Amniotic stem cell (primary cell): ENCODE data around the gene C1orf198.

Source experiments
- DNase-seq: peaks from one replicate; lab custom pipeline; 2025; lab: John Stamatoyannopoulos, UW

The C1orf198 gene

GRCh38 chr1:230892018-230892491, 23.7 kb upstream of the C1orf198 start:
- no peak for DNase-seq

- DNase-seq, result no peak
These were observed 23.1 kb upstream of the C1orf198 start for GRCh38 chr1:230891413-230891812.

- DNase-seq, result no peak
These were observed 16.3 kb upstream of the C1orf198 start for GRCh38 chr1:230884646-230885045.

DNA sequence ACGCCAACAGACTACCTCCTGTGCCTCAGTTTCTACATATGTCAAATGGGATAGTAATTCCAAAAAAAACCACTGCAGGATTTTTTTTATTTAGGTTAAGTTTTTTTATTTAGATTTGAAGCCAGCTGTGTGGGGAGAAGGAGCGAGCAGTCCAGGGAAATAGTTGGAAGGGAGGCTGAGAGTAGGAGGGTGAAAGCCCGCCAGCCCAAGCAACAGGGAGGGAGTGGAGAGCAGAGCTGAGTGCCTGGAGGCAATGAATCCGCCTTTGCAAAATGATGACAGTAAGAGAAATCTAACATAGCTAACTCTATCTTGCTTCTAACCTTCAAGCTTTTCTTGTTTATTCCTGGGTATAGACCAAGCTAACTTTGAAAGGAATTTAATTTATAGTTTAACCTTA, 15.6 kb upstream of the C1orf198 start:
- no peak for DNase-seq

GRCh38 chr1:230879778-230880177, 11.5 kb upstream of the C1orf198 start:
- no peak for DNase-seq

GRCh38 chr1:230878591-230878990, 10.3 kb upstream of the C1orf198 start:
- peak; percentile 36 for DNase-seq

DNA sequence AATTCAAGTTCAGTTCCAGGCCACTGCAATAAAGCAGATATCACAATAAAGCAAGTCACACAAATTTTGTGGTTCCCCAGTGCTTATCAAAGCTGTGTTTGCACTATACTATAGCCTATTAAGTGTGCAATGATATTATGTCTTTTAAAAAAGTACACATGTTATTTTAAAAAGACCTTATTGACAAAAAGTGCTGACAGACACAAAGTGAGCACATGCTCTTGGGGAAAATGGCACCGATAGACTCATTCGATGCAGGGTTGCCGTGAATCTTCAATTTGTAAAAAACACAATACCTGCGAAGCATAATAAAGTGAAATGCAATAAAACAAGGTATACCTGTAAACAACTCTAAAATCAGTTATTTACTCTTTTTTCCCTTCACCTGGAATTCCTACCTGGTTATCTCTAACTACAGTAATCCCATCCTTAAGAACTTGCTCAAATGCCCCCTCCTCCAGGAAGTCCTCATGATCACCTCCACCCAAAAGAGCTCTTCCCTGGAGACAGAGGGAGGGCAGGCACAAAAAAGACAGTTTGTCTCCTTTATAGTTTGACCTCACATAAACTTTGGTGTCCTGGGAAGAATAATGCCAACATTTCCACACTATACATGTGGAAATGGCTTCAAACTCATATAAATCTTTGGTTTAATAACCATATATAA, 9.7 kb upstream of the C1orf198 start:
- DNase-seq, result no peak

DNA sequence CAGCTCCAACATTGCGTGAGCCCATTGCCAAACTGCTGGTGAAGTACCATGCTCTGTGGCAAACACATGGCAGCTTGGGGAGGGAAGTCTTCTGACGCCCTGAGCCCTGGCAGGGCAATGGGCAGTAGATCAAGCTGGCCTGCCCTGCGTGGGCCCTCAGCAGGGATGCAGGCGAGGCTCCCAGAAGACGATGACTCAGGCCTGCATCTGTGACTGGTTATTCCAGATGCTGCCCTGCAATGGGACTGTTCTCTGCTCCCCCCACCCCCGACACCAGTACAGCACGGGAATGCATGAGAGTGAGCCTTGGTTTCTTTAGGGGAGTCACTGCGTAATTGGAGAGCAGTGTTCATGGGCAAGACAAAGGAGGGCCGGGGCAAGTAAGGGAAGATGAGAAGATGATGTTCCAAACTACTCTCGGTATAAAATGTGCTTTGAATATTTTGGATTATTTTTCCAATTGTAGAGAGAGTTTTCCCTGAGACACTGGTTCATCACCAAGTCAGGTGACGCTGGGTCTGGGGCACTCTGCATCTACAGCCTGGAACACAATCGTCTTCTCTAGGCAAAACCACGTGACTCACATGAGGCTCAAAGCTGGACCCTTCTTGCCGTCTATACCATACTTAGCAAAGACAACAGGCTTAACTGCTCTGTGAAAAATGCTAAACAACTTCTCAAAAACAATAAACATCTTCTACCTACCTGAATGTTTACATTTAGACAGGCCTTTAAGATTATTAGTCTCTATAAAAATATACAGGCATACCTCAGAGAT, 9.0 kb upstream of the C1orf198 start:
- no peak for DNase-seq

DNA sequence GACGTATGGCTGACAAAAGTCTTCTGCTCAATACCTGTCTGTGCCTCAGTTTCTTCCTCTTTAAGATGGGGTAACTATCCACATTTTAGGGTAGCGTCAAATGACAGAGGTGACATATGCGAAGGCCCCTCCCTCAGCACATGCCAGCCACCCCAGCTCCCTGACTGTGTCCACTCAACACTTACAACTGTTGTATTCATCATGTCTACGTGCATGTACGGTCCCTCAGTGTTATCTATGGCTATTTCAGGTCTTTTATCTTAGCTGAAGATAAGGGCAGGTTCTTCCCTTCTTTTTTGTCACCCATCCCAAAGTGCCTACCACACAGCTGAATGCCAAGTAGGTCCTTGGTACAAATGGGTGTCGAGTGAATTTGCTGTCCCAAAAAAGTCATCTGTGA, 8.3 kb upstream of the C1orf198 start:
- no peak for DNase-seq

GRCh38 chr1:230875370-230875769, 7.0 kb upstream of the C1orf198 start:
- no peak for DNase-seq

- DNase-seq, result no peak
These were observed 2.6 kb upstream of the C1orf198 start for GRCh38 chr1:230870916-230871315.

DNA sequence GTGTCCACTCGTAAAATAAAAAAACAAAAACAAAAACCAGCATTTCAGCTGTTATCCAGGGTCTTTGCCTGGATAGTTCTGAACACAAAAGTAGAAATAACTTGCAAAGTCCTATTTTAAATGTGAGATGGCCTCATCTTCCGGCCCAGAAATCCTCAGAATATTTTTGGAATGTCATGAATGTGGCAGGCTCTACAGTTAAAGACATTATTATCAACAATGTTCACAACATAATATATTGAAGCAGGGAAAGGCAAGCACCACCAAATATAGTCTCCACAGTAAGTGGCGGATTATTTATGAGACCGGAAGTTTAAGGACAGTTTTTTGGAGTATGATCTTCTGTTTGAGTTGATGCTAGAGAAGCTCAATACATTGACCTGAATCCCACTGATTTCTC, 1.2 kb upstream of the C1orf198 start:
- DNase-seq, result no peak

DNA sequence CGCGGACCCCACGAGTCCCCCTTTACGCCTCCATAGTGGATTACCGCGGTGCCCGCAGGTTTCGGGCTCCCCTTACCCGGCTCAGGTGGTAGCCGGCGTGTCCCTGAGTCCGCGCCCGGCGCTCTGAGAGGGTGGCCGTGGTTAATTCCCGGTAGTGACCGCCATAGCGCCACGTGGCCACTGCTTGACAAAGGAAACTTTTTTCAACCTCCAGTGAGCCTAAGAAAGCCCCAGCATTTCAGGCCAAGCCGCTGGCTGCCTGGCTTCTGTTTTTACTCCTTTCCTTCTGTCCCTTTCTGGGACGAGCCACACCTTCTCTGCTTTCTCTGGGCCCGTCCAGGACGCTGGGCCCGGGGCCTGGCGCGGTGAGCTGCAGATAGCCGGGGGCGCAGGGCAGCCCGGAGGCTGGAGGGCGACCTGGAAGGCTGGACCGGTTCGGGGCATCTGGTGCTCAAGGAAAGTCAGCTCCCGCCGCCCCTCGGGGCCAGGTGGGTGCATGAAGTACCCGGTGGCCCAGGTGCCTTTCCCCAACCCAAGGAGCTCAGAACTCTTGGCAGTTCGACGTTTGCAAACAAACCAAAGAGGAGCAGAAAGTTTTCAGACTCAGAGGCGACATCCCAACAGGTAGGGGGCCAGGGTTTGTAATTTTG, 540 bp upstream of the C1orf198 start:
- no peak for DNase-seq

- DNase-seq, result no peak
These were observed 1.0 kb downstream of the C1orf198 start for GRCh38 chr1:230867101-230867902.

- no peak for DNase-seq
These were observed 1.9 kb downstream of the C1orf198 start for GRCh38 chr1:230866171-230867070.

DNA sequence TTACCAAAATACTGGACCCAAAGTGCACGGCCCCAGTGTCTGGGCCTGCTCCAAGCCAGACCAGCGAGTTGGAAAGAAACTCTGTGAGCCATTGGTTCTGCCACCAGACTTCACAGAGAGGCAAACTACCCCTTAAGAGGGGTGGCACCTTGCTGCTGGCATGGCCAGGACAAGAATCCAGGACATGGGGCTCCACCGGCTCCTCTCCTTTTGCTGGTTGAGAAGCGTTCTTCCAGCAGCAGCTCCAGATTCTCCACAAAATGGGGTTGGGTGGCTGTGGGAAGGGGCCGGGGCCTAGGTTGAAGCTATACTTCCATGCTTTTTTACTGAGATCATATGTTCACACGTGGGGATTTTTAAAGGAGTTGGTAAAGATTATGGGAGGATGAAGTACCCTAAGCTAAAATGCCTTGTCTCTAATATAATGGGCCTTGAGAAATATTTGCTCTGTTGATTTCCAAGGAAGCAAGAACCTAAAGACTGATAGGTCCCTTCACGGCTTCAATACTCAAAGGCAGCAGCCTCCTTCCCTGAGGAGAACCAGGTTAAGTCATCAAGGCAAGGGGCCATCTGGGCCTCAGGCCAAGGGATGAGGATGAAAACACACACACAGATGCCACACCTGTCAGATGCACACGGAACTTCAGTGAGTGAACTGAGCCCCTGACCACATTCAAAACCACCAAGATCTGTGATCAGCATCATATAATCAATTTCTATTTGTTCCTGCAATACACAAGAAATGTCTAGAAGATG, 3.1 kb downstream of the C1orf198 start:
- no peak for DNase-seq

DNA sequence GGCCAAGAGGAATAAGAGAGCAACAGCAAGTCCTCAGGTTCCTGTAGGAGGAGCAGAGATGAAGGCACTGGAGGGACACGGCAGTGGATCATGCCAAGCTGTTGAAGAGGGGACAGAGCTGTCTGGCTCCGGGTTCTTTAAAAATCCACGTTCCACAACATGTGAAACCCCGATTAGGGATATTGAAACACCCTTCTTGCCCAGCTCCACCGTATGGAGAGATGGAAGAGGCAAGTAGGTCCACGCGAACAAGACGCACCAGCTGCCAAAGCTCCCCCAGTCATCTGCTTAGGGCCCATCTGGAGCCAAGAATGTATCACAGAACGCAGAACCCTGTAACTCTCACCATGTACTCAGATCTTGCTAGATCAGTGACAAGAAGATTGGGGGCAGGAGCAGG, 3.9 kb downstream of the C1orf198 start:
- no peak for DNase-seq

DNA sequence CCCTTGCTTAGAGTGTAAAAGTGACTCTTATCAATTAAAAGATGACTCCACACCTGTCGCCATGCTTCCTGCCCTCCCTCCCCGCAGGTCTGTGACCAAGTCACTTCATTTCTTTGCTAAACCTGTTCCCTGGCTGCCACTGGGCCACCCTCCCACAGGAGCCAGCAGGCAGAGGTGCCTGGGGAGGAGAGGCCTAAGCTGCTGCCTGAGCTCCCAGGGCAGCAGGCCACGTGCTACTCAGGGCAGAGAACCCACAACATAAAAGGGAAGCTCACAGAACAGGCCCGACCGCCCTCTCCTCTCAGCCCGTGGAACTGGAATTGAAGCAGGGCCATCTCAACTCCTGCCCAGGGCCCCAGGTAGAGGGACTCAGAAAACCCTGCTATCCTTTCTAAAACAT, 4.9 kb downstream of the C1orf198 start:
- DNase-seq, result no peak

DNA sequence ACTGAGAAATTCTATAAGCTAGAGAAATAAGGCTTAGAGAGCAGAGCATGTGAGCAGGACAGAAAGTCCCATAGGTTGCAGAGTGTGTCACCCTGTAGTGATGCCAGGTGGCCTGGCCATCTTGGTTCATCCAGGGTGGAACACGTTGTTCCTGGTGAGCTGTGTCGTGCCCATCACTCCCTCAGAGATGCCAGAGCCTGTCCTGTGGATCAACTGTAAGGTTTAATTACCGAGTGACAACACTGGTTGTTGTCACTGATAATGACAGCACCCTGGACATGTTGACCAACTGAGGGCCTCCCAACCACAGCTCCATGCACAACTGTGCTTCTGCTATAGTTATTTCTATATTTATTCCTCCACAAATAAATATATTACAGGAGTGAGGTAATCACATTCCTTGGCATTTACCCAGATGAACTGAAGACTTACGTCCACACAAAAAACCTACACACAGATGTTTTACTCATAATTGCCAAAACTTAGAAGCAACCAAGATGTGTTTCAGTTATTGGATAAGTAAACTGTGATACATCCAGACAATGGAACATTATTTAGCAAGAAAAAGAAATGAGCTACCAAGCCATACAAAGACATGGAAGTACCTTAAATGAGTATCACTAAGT, 6.2 kb downstream of the C1orf198 start:
- no peak for DNase-seq

GRCh38 chr1:230861489-230861888, 6.8 kb downstream of the C1orf198 start:
- no peak for DNase-seq
